ENCODE data around the gene ADAMTS16. TPM values are rescaled to one million over a fixed set of nuclear protein-coding genes. Genes with fewer than 3 reads are reported as not detected.
A peak's percentile ranks its signal among the peaks of the same experiment; 100 is the strongest.

Gene ADAMTS16
- polyA plus RNA-seq, 4 donors = 67.2 to 88.1 (median 81.7) TPM

DNA sequence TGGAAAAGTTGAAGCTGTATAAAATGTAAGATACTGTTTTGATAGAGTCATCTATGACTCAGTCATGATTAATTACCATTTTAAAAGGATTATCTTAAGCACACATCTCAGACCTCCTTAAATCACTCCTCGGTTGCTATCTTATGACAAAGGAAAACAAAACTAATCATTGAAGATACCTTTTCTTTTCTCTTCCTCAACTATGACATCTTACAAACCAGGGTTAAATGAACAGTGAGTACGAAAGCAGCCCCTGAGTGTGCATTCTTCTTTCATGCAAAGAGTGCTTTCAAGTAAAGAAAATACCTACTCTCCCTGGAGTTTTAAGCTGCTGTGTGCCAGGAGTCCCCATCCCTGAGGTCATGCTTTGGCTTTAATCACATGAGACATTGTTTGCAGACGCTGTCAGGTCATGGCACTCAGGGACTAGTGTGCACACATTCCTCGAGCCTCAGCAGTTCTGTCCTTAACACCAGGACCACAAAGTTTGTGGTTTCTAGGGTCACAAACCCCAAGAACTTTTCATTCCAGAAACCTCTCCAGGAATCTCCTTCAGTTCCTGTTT is 195.7 kb downstream of the ADAMTS16 start:
- no peak for DNase-seq (ENCODE audit: low read depth in 4 of 4, low spot score in 3 of 4)

DNA sequence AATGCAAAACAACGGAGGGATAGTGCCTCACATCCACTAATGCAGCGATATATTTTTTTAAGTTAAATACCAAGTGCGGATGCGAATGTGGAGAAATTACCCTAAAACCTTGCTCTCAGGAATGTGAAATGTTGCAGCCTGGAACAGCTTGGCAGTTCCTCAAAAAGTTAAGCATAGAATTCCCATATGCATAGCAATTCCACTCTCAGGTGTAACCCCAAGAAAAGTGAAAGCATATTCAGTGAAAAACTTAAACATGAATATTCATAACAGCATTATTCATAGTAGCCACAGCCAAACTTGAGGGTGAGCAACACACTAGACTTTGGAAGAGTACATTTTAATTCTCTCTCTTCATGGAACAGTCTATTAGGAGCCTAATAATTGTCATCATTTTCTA is 199.1 kb downstream of the ADAMTS16 start:
- no peak for DNase-seq (ENCODE audit: low read depth in 4 of 4, low spot score in 3 of 4)

- DNase-seq (ENCODE audit: low read depth in 4 of 4, low spot score in 3 of 4) = peak; percentile 26 to 65 (median 54)
Measured at GRCh38 chr5:5340206-5340729, 200.1 kb downstream of the ADAMTS16 start.

DNA sequence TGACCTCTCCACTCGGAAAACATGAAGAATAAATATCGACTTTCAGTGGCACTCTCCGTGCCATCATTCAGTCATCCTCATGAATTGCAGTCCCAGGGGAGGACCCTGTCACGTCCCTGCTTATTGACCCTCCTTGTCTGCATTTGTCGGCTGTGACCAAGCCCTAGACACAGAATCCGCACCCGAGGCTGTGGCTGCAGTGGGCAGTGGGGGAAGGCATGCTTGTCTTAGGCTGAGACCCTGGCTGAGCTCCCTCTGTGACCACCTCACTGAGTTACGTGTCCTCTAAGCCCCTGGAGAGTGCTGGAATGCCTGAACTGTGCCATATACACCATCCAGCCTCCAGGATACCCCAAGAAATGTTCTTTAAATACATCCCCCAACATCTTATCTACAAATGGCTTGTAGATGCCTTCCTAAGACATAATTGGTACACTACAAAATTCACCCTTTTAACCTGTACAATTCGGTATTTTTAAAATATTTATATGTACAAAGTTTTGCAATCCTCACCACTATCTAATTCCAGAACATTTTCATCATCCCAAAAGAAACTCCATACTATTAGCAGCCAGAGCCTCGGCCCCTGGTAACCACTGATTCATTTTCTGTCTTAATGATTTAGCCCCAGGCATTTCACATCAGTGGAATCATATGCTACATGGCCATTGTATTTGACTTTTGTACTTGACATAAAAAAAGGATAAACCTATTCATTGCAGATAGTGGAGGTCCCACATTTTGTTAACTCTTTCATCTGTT is 201.6 kb downstream of the ADAMTS16 start:
- DNase-seq (ENCODE audit: low read depth in 4 of 4, low spot score in 3 of 4) = no peak

GRCh38 chr5:5342784-5343183 is 202.7 kb downstream of the ADAMTS16 start:
- DNase-seq (ENCODE audit: low read depth in 4 of 4, low spot score in 3 of 4) = no peak

DNA sequence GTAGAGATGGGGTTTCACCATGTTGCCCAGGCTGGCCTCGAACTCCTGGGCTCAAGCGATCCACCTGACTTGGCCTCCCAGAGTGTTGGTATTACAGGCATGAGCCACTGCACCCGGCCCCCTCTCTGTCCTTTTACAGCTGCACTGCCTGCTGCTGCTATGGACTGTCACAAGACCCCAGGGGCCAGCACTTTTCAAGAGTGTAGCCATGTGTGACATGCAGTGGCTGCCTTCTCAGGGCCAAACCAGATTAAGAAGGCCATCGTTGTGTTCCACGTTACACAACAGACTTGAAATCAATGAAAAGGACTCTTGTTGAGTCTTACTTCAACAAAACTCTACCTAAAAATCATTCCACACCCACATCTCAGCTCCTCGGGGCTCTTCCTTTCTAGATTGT is 203.4 kb downstream of the ADAMTS16 start:
- no peak for DNase-seq (ENCODE audit: low read depth in 4 of 4, low spot score in 3 of 4)

GRCh38 chr5:5344051-5344571 is 204.0 kb downstream of the ADAMTS16 start:
- DNase-seq (ENCODE audit: low read depth in 4 of 4, low spot score in 3 of 4) = no peak

- DNase-seq (ENCODE audit: low read depth in 4 of 4, low spot score in 3 of 4) = no peak
Measured at GRCh38 chr5:5344606-5345005, 204.5 kb downstream of the ADAMTS16 start.

DNA sequence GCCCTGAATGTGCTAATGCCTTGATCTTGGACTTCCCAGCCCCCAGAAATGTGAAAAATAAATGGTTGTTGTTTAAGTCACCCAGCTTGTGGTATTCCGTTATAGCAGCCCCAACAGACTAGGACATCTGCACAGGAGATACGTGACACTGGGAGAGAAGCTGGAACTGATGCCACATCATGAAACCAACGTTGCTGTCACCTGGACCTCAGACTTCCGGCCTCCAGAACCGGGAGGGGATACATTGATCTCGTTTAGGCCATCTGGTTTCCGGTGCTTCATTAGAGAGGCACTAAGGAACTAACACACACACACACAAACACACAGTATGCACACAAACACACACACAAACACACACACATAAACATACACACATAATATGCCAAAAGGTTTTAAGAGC is 207.3 kb downstream of the ADAMTS16 start:
- DNase-seq (ENCODE audit: low read depth in 4 of 4, low spot score in 3 of 4) = no peak

GRCh38 chr5:5348135-5348534 is 208.0 kb downstream of the ADAMTS16 start:
- no peak for DNase-seq (ENCODE audit: low read depth in 4 of 4, low spot score in 3 of 4)

- no peak for DNase-seq (ENCODE audit: low read depth in 4 of 4, low spot score in 3 of 4)
Measured at GRCh38 chr5:5348576-5348975, 208.4 kb downstream of the ADAMTS16 start.

- DNase-seq (ENCODE audit: low read depth in 4 of 4, low spot score in 3 of 4) = no peak
Measured at GRCh38 chr5:5350101-5350500, 210.0 kb downstream of the ADAMTS16 start.

DNA sequence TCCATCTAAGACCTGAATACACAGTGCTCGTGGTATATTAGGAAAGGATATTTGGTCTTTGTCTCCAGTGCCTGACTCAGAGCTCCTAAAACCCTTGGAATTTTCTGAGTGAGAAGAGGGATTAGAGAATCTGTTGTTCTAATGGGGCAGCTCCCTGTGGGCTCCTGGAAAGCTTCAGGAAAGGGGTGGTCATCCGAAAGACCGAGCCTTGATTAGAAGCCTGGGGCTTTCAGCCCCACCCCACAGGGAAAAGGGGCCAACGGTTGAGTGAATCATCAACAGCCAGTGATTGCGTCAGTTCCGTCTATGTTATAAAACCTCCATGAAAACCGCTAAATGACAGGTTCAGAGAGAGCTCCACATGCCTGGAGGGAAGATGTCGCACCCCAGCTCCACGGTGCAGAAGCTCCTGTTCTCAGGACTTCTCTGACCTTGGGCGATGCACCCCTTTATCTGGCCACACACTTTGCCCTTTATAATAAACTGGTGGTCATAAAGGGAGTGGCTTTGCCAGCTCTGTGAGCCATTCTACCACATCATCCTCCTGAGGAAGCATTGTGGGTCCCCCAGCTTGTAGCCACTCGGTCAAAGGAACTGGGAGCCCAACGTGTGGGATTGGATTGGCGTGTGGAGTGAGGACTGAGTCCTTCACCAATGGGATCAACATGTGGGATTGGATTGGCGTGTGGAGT is 211.3 kb downstream of the ADAMTS16 start:
- DNase-seq (ENCODE audit: low read depth in 4 of 4, low spot score in 3 of 4) = no peak

DNA sequence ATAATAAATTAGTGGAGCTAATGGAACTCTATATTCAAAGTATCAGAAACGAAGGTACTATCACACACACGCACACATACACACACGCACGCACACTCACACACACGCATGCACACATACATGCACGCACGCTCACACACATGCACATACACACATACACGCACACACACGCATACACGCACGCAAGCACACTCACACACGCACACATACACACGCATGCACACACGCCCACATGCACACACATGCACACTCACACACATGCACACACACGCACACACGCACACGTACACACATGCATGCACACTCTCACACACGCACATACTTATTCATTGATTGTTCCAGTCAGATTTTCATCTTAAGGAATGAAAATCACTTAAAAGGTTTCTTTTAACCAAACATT is 212.5 kb downstream of the ADAMTS16 start:
- no peak for DNase-seq (ENCODE audit: low read depth in 4 of 4, low spot score in 3 of 4)

DNA sequence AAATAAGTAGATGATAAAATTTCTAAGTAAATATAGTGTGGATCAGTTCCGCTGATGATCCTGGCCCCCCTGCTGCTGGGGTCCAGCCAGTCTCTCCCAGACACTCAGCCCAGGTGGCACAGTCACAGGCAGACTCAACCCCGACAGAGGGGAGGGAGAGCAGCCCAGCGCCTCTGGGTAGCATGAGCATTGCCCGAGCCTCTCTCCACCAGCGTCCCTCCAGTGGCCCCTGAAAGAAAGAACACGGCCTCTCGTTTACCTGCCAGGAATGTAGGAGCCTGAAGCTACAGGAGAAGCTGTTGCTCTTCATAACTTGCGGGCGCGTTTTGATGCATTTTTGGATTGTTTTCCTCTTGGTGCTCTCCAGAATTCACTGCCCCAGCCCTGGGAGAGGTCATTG is 213.6 kb downstream of the ADAMTS16 start:
- no peak for DNase-seq (ENCODE audit: low read depth in 4 of 4, low spot score in 3 of 4)

GRCh38 chr5:5356765-5357164 is 216.6 kb downstream of the ADAMTS16 start:
- DNase-seq (ENCODE audit: low read depth in 4 of 4, low spot score in 3 of 4) = no peak

GRCh38 chr5:5359618-5360017 is 219.5 kb downstream of the ADAMTS16 start:
- DNase-seq (ENCODE audit: low read depth in 4 of 4, low spot score in 3 of 4) = no peak

GRCh38 chr5:5360363-5360940 is 220.3 kb downstream of the ADAMTS16 start:
- DNase-seq (ENCODE audit: low read depth in 4 of 4, low spot score in 3 of 4) = no peak

GRCh38 chr5:5360941-5361520 is 220.9 kb downstream of the ADAMTS16 start:
- DNase-seq (ENCODE audit: low read depth in 4 of 4, low spot score in 3 of 4) = no peak

DNA sequence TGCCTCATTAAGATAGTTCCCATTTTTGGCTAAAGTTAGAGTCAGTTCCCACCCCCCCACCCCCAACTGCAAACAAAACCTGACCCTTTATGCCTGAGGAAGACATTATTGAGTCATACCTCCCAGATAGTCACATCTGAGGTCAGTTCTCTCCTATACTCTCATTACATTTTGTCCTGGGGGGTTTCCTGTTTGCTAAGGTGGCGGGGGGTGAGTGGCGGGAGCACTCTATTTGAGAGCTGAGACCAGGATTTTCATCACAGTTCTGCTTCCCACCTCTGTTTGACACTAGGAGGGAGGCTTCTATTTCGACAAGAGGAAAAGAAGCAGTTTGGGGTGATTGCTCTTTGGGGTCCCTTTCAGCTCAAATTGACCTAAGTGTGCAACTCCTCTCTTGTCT is 222.9 kb downstream of the ADAMTS16 start:
- DNase-seq (ENCODE audit: low read depth in 4 of 4, low spot score in 3 of 4) = no peak

GRCh38 chr5:5364932-5365331 is 224.8 kb downstream of the ADAMTS16 start:
- no peak for DNase-seq (ENCODE audit: low read depth in 4 of 4, low spot score in 3 of 4)
